ENCODE measurements around the gene COLEC11.
A peak's percentile ranks its signal among the peaks of the same experiment; 100 is the strongest.
"Not testable (repeated sequence)": the region's sequence is repeated elsewhere in the genome, so short reads cannot be mapped to it uniquely, and the experiment has no call there.

The COLEC11 gene

GRCh38 chr2:3627500-3628100, 32.7 kb downstream of the COLEC11 start:
- DNase-seq (ENCODE audit: low spot score in 2 of 2), result no peak
- Histone ChIP-seq H3K36me3 (replicated peaks) (no peaks in the 10 kb centered on the region), H3K4me3 (no peak overlapping the region), H3K4me1 (no peaks in the 10 kb centered on the region), H3K9me3 (no peaks in the 10 kb centered on the region), H3K27me3 (ENCODE audit: low read depth) (no peaks in the 10 kb centered on the region)
- in situ Hi-C loops (cut with MboI; ENCODE audit: low sequenced_read_pairs), result no loop called here

- DNase-seq (ENCODE audit: low spot score in 2 of 2), result no peak
- H3K27me3 ChIP-seq (ENCODE audit: low read depth), result no peaks in the 10 kb centered on the region
- no peaks in the 10 kb centered on the region for H3K9me3 ChIP-seq
- H3K36me3 ChIP-seq (replicated peaks), result no peaks in the 10 kb centered on the region
- in situ Hi-C loops (cut with MboI; ENCODE audit: low sequenced_read_pairs), result no loop called here
- H3K4me1 ChIP-seq, result no peaks in the 10 kb centered on the region
- no peak overlapping the region for H3K4me3 ChIP-seq
Observed at GRCh38 chr2:3628241-3628679, 33.3 kb downstream of the COLEC11 start.

DNA sequence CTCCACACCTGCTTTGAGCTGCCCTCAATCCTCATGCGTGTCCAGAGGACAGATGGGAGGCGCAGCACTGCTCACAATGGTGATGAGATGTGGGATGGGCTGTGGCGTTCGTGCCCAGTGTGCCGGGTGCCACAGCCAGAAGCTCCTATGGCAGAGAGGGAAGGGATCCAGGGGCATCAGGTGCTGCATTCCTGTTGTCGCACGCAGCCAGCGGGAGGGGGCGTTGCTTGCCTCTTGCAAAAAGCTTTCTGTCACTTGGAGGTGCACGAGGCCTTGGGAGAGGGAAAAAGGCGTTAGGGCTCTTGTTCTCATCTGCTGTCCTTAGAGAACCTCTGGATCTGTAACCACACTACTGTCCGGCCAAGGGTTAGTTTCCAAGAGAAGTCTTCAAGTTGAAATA, 33.9 kb downstream of the COLEC11 start:
- no peaks in the 10 kb centered on the region for H3K9me3 ChIP-seq
- no peaks in the 10 kb centered on the region for H3K4me1 ChIP-seq
- in situ Hi-C loops (cut with MboI; ENCODE audit: low sequenced_read_pairs), result no loop called here
- no peaks in the 10 kb centered on the region for H3K27me3 ChIP-seq (ENCODE audit: low read depth)
- DNase-seq (ENCODE audit: low spot score in 2 of 2), result peak in 1 of 2 experiments; percentile 36
- H3K36me3 ChIP-seq (replicated peaks), result no peaks in the 10 kb centered on the region
- no peak overlapping the region for H3K4me3 ChIP-seq

DNA sequence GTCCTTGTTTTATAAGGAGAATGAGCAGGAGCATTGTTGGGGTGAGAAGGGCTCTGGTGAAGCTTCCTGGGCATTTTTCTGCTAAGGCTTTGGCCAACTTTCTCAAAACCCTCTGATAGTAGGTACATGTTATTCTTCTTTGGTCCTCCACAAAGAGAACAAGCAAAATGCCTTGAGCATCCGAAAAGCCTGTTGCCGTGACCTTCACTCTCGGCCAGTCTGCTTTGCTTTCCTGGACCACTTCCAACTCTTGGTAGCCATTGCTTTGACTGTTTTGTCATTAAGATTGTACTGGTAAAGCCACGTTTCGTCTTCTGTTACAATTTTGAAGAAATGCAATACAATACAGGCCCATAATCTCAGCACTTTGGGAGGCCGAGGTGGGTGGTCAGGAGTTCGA, 35.7 kb downstream of the COLEC11 start:
- H3K9me3 ChIP-seq, result no peaks in the 10 kb centered on the region
- no peaks in the 10 kb centered on the region for H3K4me1 ChIP-seq
- DNase-seq (ENCODE audit: low spot score in 2 of 2), result no peak
- H3K27me3 ChIP-seq (ENCODE audit: low read depth), result peaks cover 5% of the 10 kb centered on the region; the same call in 1 of the 2 replicates
- no peak overlapping the region for H3K4me3 ChIP-seq
- in situ Hi-C loops (cut with MboI; ENCODE audit: low sequenced_read_pairs), result no loop called here
- no peaks in the 10 kb centered on the region for H3K36me3 ChIP-seq (replicated peaks)

GRCh38 chr2:3631161-3631850, 36.4 kb downstream of the COLEC11 start:
- no peaks in the 10 kb centered on the region for H3K36me3 ChIP-seq (replicated peaks)

GRCh38 chr2:3631851-3632659, 37.1 kb downstream of the COLEC11 start:
- DNase-seq (ENCODE audit: low spot score in 2 of 2), result no peak
- in situ Hi-C loops (cut with MboI; ENCODE audit: low sequenced_read_pairs), result no loop called here

More at GRCh38 chr2:3631161-3631850, 36.4 kb downstream of the COLEC11 start:
- DNase-seq (ENCODE audit: low spot score in 2 of 2), result no peak
- H3K4me1 ChIP-seq, result no peaks in the 10 kb centered on the region
- H3K4me3 ChIP-seq, result no peak overlapping the region
- in situ Hi-C loops (cut with MboI; ENCODE audit: low sequenced_read_pairs), result no loop called here
- no peaks in the 10 kb centered on the region for H3K9me3 ChIP-seq
- H3K27me3 ChIP-seq (ENCODE audit: low read depth), result peaks cover 8% of the 10 kb centered on the region; the same call in 1 of the 2 replicates

DNA sequence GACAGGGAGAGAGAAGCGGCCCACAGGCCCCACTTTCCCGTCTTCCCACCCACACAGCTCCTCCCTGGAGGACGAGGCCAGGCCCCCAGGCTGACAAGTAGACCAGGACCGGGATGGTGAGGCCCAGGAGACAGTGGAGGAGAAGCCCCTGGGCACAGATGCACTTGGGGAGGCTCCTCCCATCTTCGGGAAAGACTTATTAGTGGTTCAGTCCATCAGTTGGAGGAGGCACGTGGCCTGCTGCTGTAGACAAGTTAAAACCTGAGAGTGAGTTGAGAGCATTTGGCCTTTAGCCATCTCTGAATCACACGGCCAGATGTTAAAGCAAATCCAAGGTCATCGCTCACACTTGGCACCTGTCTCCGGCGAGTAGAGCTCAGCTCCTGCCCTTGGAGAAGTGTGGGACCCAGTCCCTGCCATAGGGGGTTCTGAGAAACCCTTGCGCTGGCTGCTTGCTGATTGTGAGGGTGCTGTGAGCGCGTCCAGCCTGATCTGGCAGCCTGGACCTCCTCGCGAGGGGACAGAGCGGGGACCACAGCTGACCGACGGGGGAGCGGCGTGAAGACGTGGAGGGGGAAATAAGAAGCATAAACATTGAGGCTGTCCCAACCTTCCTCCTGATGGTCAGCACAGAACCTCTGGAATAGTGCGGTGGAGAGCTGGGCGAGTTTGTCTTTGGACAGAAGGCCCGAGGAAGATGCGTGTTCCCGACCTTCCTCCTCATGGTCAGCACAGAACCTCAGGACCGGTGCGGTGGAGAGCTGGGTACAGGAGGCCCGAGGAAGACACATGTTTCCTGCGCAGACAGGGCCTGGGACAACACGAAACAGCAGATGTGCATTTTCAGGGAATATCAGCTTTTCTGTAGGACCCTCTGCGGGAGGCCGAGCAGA, 38.4 kb downstream of the COLEC11 start:
- no peak overlapping the region for H3K4me3 ChIP-seq
- H3K9me3 ChIP-seq, result no peaks in the 10 kb centered on the region
- DNase-seq (ENCODE audit: low spot score in 2 of 2), result peak in 1 of 2 experiments; percentile 5
- H3K27me3 ChIP-seq (ENCODE audit: low read depth), result peaks cover 15% of the 10 kb centered on the region
- H3K36me3 ChIP-seq (replicated peaks), result no peaks in the 10 kb centered on the region
- in situ Hi-C loops (cut with MboI; ENCODE audit: low sequenced_read_pairs), result no loop called here
- H3K4me1 ChIP-seq, result no peaks in the 10 kb centered on the region

More at GRCh38 chr2:3631851-3632659, 37.1 kb downstream of the COLEC11 start:
- Histone ChIP-seq H3K4me3 (no peak overlapping the region), H3K4me1 (no peaks in the 10 kb centered on the region), H3K27me3 (ENCODE audit: low read depth) (peaks cover 13% of the 10 kb centered on the region; the same call in 1 of the 2 replicates), H3K9me3 (no peaks in the 10 kb centered on the region), H3K36me3 (replicated peaks) (no peaks in the 10 kb centered on the region)

GRCh38 chr2:3633982-3634595, 39.2 kb downstream of the COLEC11 start:
- DNase-seq (ENCODE audit: low spot score in 2 of 2), result peak in 1 of 2 experiments; percentile 6
- Histone ChIP-seq H3K4me3 (no peak overlapping the region), H3K9me3 (no peaks in the 10 kb centered on the region), H3K4me1 (no peaks in the 10 kb centered on the region), H3K36me3 (replicated peaks) (no peaks in the 10 kb centered on the region), H3K27me3 (ENCODE audit: low read depth) (peaks cover 15% of the 10 kb centered on the region)
- in situ Hi-C loops (cut with MboI; ENCODE audit: low sequenced_read_pairs), result no loop called here

DNA sequence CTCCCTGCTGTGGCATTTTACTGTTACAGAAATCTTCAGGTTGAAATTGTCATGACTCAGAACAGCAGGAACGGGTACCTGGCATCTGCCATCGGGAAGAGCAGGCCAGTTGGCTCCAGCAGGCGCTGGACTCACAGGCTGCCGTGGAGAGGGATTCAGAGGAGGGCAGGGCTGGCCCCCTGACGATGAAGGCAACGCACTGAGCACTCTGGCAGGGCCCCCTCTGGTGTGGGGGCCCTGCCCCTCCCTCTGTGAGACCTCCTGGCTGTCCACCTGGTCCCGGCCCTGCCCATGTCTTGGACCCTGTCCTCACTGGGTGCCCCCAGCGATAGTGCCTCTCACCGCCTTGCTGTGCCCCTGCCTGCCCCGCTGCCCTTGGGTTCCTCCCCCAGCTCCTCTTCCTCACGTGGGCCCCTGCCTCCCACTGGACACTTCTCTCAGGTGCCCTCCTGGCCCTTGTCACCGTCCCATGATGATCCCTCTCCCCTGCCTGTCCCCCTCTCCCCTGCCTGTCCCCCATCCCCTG, 39.7 kb downstream of the COLEC11 start:
- H3K27me3 ChIP-seq (ENCODE audit: low read depth), result peaks cover 15% of the 10 kb centered on the region
- H3K4me3 ChIP-seq, result no peak overlapping the region
- H3K9me3 ChIP-seq, result no peaks in the 10 kb centered on the region
- H3K36me3 ChIP-seq (replicated peaks), result no peaks in the 10 kb centered on the region
- H3K4me1 ChIP-seq, result no peaks in the 10 kb centered on the region
- no peak for DNase-seq (ENCODE audit: low spot score in 2 of 2)
- in situ Hi-C loops (cut with MboI; ENCODE audit: low sequenced_read_pairs), result no loop called here

- Histone ChIP-seq H3K4me1 (no peaks in the 10 kb centered on the region), H3K27me3 (ENCODE audit: low read depth) (peaks cover 15% of the 10 kb centered on the region), H3K4me3 (no peak overlapping the region), H3K36me3 (replicated peaks) (no peaks in the 10 kb centered on the region), H3K9me3 (no peaks in the 10 kb centered on the region)
- DNase-seq (ENCODE audit: low spot score in 2 of 2), result peak in 1 of 2 experiments; percentile 4
- in situ Hi-C loops (cut with MboI; ENCODE audit: low sequenced_read_pairs), result no loop called here
Observed at GRCh38 chr2:3635171-3635974, 40.5 kb downstream of the COLEC11 start.

GRCh38 chr2:3635975-3636327, 41.0 kb downstream of the COLEC11 start:
- in situ Hi-C loops (cut with MboI; ENCODE audit: low sequenced_read_pairs); H3K4me1 ChIP-seq; DNase-seq (ENCODE audit: low spot score in 2 of 2); H3K9me3 ChIP-seq; H3K4me3 ChIP-seq; H3K36me3 ChIP-seq (replicated peaks): not testable (repeated sequence)
- peaks cover 15% of the 10 kb centered on the region for H3K27me3 ChIP-seq (ENCODE audit: low read depth)

DNA sequence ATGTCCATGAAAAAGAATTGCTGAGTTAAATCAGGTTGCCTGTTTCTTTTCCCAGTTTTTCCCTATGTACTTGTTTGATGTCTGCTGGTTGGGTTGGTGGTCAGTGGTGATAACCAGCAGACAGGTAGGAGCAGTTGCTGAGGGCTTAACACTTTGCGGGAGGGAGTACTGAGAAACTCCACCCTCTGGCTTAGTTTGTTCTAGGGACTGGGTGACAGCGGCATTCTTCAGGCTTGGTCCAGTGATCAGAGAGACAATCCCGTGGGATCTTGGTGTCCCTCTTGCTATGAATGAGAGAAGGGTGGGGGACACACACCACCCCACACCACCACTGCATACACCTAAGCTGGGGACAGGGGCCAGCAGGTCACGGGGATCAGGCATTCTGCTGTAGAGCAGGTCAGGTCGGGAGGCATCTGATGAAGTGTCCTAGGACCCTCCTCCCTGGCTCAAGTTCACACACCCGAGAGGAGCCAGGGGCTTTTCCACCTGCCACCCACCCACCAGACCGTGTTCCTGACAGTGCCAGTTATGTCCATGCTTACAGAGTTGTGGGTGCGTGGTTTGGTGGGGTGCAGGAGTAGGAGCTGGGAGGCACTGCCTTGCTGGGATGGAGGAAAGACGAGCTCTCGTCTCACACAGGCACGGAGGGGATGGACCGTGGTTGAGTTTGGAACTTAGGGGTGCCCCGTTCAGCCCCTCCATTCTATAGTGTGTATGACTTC, 41.8 kb downstream of the COLEC11 start:
- in situ Hi-C loops (cut with MboI; ENCODE audit: low sequenced_read_pairs), result no loop called here
- no peaks in the 10 kb centered on the region for H3K4me1 ChIP-seq
- no peaks in the 10 kb centered on the region for H3K36me3 ChIP-seq (replicated peaks)
- H3K9me3 ChIP-seq, result no peaks in the 10 kb centered on the region
- no peak overlapping the region for H3K4me3 ChIP-seq
- H3K27me3 ChIP-seq (ENCODE audit: low read depth), result peaks cover 15% of the 10 kb centered on the region
- DNase-seq (ENCODE audit: low spot score in 2 of 2), result peak in 1 of 2 experiments; percentile 6

Data from HAP-1 (cell line).